Measurements from ENCODE around the gene LRRN4CL. TPM values are rescaled to one million over a fixed set of nuclear protein-coding genes. Genes with fewer than 3 reads are reported as not detected.
"Not testable (repeated sequence)": the region's sequence is repeated elsewhere in the genome, so short reads cannot be mapped to it uniquely, and the experiment has no call there.

The LRRN4CL gene
- under 1 TPM; 0.11 to 0.22 TPM for total RNA-seq
- polyA plus RNA-seq, result not detected

GRCh38 chr11:62689421-62690183 lies at the start of gene LRRN4CL:
TSS of gene LRRN4CL (minus strand) at chr11:62689530. CDS start at chr11:62688508, 1,022 bp downstream.
- CTCF ChIA-PET, result interaction anchor here (1.1 to 2.3 kb wide), 6 partner anchors 9 to 265 kb away, joined by 3 to 8 read pairs (median 4); partner anchors contain the start of gene TUT1
- Histone ChIP-seq H3K9me3 (ENCODE audit: low read length) (no peaks in the 10 kb centered on the region), H3K27ac (ENCODE audit: low read depth, low read length) (no peak within 1 kb of the TSS), H3K4me3 (ENCODE audit: low read length) (no peak within 1 kb of the TSS), H3K27me3 (ENCODE audit: insufficient read depth, low read length, poor library complexity, severe bottlenecking) (no peaks in the 10 kb centered on the region), H3K4me1 (ENCODE audit: insufficient read depth, low read length) (peaks cover 3% of the 10 kb centered on the region), H3K36me3 (ENCODE audit: insufficient read depth, low read length) (no peaks in the 10 kb centered on the region)
- Mint-ChIP-seq H3K4me3 (no peak within 1 kb of the TSS), H3K27ac (no peak within 1 kb of the TSS), H3K4me1 (peaks cover 1 to 3% (median 2%) of the 10 kb centered on the region in 3 donors), H3K36me3 (peaks cover 3 to 31% (median 6%) of the 10 kb centered on the region in 3 donors), H3K27me3 (peaks cover 6 to 9% of the 10 kb centered on the region in 2 donors), H3K9me3 (no peaks in the 10 kb centered on the region)
- POLR2A ChIA-PET, result interaction anchor here (0.5 to 1.2 kb wide), 3 partner anchors 15 to 98 kb away, joined by 3 to 4 read pairs (median 3); no protein-coding TSS in a partner anchor
- DNase-seq, result no peak

- Mint-ChIP-seq H3K9me3 (no peaks in the 10 kb centered on the region), H3K27me3 (no peaks in the 10 kb centered on the region), H3K36me3 (peaks cover 0 to 62% (median 11%) of the 10 kb centered on the region in 3 donors), H3K27ac (no peak overlapping the region), H3K4me3 (no peak overlapping the region), H3K4me1 (peaks cover 5 to 7% (median 7%) of the 10 kb centered on the region in 3 donors)
- CTCF ChIA-PET, result no interaction called here
- Histone ChIP-seq H3K4me1 (ENCODE audit: insufficient read depth, low read length) (no peaks in the 10 kb centered on the region), H3K4me3 (ENCODE audit: low read length) (no peak overlapping the region), H3K36me3 (ENCODE audit: insufficient read depth, low read length) (peaks cover 24% of the 10 kb centered on the region), H3K27ac (ENCODE audit: low read depth, low read length) (no peak overlapping the region), H3K27me3 (ENCODE audit: insufficient read depth, low read length, poor library complexity, severe bottlenecking) (no peaks in the 10 kb centered on the region), H3K9me3 (ENCODE audit: low read length) (no peaks in the 10 kb centered on the region)
- POLR2A ChIA-PET, result interaction anchor here (0.6 kb wide), 3 partner anchors 24 to 836 kb away, joined by 3 to 4 read pairs (median 3); no protein-coding TSS in a partner anchor
- DNase-seq, result no peak
Measured at GRCh38 chr11:62737196-62737595, 47.9 kb upstream of the LRRN4CL start.

- Histone ChIP-seq H3K9me3 (ENCODE audit: low read length) (no peaks in the 10 kb centered on the region), H3K36me3 (ENCODE audit: insufficient read depth, low read length) (peaks cover 16% of the 10 kb centered on the region), H3K4me3 (ENCODE audit: low read length) (no peak overlapping the region), H3K27ac (ENCODE audit: low read depth, low read length) (no peak overlapping the region), H3K27me3 (ENCODE audit: insufficient read depth, low read length, poor library complexity, severe bottlenecking) (no peaks in the 10 kb centered on the region), H3K4me1 (ENCODE audit: insufficient read depth, low read length) (peaks cover 16% of the 10 kb centered on the region)
- POLR2A ChIA-PET, result interaction anchor here (0.7 kb wide), 1 partner anchor 148 kb away, joined by 4 read pairs; no protein-coding TSS in a partner anchor
- Mint-ChIP-seq H3K27me3 (no peaks in the 10 kb centered on the region), H3K27ac (peak overlapping the region in 6 of 8 donors; percentile 6 to 70 (median 15)), H3K4me1 (peaks cover 24 to 33% (median 30%) of the 10 kb centered on the region in 3 donors), H3K9me3 (no peaks in the 10 kb centered on the region), H3K4me3 (peak overlapping the region in 2 of 7 donors; percentile 23 to 50), H3K36me3 (peaks cover 0 to 56% (median 6%) of the 10 kb centered on the region in 3 donors)
- DNase-seq, result peak in 1 of 5 donors; percentile 19
- CTCF ChIA-PET, result interaction anchor here (0.8 to 2.2 kb wide), 2 partner anchors 26 to 53 kb away, joined by 3 to 5 read pairs; no protein-coding TSS in a partner anchor
Measured at GRCh38 chr11:62732830-62733229, 43.5 kb upstream of the LRRN4CL start.

- H3K4me3 ChIP-seq (ENCODE audit: low read length), result peak overlapping the region; percentile 49
- POLR2A ChIA-PET, result interaction anchor here (0.7 to 4.0 kb wide), 6 partner anchors 20 to 1516 kb away, joined by 3 to 26 read pairs (median 4); partner anchors contain the start of genes C11orf98, CSKMT, MTA2 and PPP1R14B
Measured at GRCh38 chr11:62730076-62730475, 40.7 kb upstream of the LRRN4CL start.

GRCh38 chr11:62728171-62728988 lies 39.0 kb upstream of the LRRN4CL start, which contains the start of gene TTC9C:
TSS of gene TTC9C (plus strand) at chr11:62728486. CDS start at chr11:62728849, 363 bp downstream.
- Histone ChIP-seq H3K36me3 (ENCODE audit: insufficient read depth, low read length) (peaks cover 17% of the 10 kb centered on the region), H3K27ac (ENCODE audit: low read depth, low read length) (peak within 1 kb of the TSS; percentile 90), H3K9me3 (ENCODE audit: low read length) (no peaks in the 10 kb centered on the region), H3K27me3 (ENCODE audit: insufficient read depth, low read length, poor library complexity, severe bottlenecking) (no peaks in the 10 kb centered on the region), H3K4me1 (ENCODE audit: insufficient read depth, low read length) (peaks cover 42% of the 10 kb centered on the region), H3K4me3 (ENCODE audit: low read length) (peak within 1 kb of the TSS; percentile 99)
- CTCF ChIA-PET, result interaction anchor here (1.0 to 3.6 kb wide), 9 partner anchors 12 to 134 kb away, joined by 3 to 13 read pairs (median 7); partner anchors contain the start of genes LBHD1, POLR2G, UQCC3 and ZBTB3
- Mint-ChIP-seq H3K4me3 (peak within 1 kb of the TSS; percentile 92 to 99 (median 98)), H3K36me3 (peaks cover 5 to 61% (median 18%) of the 10 kb centered on the region in 3 donors), H3K27me3 (peaks cover 0 to 3% of the 10 kb centered on the region in 2 donors), H3K9me3 (no peaks in the 10 kb centered on the region), H3K4me1 (peaks cover 54 to 60% (median 58%) of the 10 kb centered on the region in 3 donors), H3K27ac (peak within 1 kb of the TSS; percentile 93 to 99 (median 98))
- POLR2A ChIA-PET, result interaction anchor here (0.5 to 4.0 kb wide), 24 partner anchors 12 to 1570 kb away, joined by 3 to 70 read pairs (median 8); partner anchors contain the start of genes BSCL2, C11orf98, CSKMT and GANAB
- DNase-seq, result peak; percentile 80 to 89 (median 81)

More at GRCh38 chr11:62730076-62730475, 40.7 kb upstream of the LRRN4CL start:
- peak overlapping the region in 3 of 8 donors; percentile 38 to 97 (median 47) for H3K27ac Mint-ChIP-seq
- H3K4me1 ChIP-seq (ENCODE audit: insufficient read depth, low read length), result peaks cover 26% of the 10 kb centered on the region
- not testable (repeated sequence) for H3K27ac ChIP-seq (ENCODE audit: low read depth, low read length); DNase-seq; H3K27me3 ChIP-seq (ENCODE audit: insufficient read depth, low read length, poor library complexity, severe bottlenecking); H3K9me3 Mint-ChIP-seq; H3K9me3 ChIP-seq (ENCODE audit: low read length); H3K27me3 Mint-ChIP-seq
- peak overlapping the region; percentile 58 to 98 (median 98) for H3K4me3 Mint-ChIP-seq
- peaks cover 11% of the 10 kb centered on the region for H3K36me3 ChIP-seq (ENCODE audit: insufficient read depth, low read length)
- peaks cover 5 to 55% (median 8%) of the 10 kb centered on the region in 3 donors for H3K36me3 Mint-ChIP-seq
- H3K4me1 Mint-ChIP-seq, result peaks cover 39 to 45% (median 42%) of the 10 kb centered on the region in 3 donors
- CTCF ChIA-PET, result interaction anchor here (0.8 to 3.6 kb wide), 8 partner anchors 24 to 151 kb away, joined by 3 to 16 read pairs (median 4); partner anchors contain the start of genes C11orf98, CSKMT, POLR2G and SLC3A2

- H3K4me3 ChIP-seq (ENCODE audit: low read length), result peak overlapping the region; percentile 99
- Mint-ChIP-seq H3K4me3 (peak overlapping the region; percentile 92 to 99 (median 98)), H3K27ac (peak overlapping the region; percentile 93 to 99 (median 98)), H3K4me1 (peaks cover 50 to 58% (median 57%) of the 10 kb centered on the region in 3 donors), H3K9me3 (no peaks in the 10 kb centered on the region), H3K36me3 (peaks cover 5 to 61% (median 15%) of the 10 kb centered on the region in 3 donors), H3K27me3 (peaks cover 0 to 3% of the 10 kb centered on the region in 2 donors)
- H3K36me3 ChIP-seq (ENCODE audit: insufficient read depth, low read length), result peaks cover 17% of the 10 kb centered on the region
- POLR2A ChIA-PET, result interaction anchor here (0.5 to 4.0 kb wide), 32 partner anchors 11 to 1590 kb away, joined by 3 to 70 read pairs (median 7); partner anchors contain the start of genes B3GAT3, BSCL2, C11orf98 and CSKMT
- H3K4me1 ChIP-seq (ENCODE audit: insufficient read depth, low read length), result peaks cover 43% of the 10 kb centered on the region
- DNase-seq, result peak; percentile 68 to 95 (median 92)
- peak overlapping the region; percentile 90 for H3K27ac ChIP-seq (ENCODE audit: low read depth, low read length)
- CTCF ChIA-PET, result interaction anchor here (0.8 to 3.6 kb wide), 14 partner anchors 11 to 303 kb away, joined by 3 to 13 read pairs (median 6); partner anchors contain the start of genes EEF1G, LBHD1, POLR2G and SLC3A2
- no peaks in the 10 kb centered on the region for H3K9me3 ChIP-seq (ENCODE audit: low read length)
- H3K27me3 ChIP-seq (ENCODE audit: insufficient read depth, low read length, poor library complexity, severe bottlenecking), result no peaks in the 10 kb centered on the region
Measured at GRCh38 chr11:62727872-62728170, 38.5 kb upstream of the LRRN4CL start.

All from CD8-positive, alpha-beta memory T cell (primary cell).